Fibroblast of skin of scalp (primary cell): ENCODE results near the gene FBXL13.
"Not testable (repeated sequence)": the region's sequence is repeated elsewhere in the genome, so short reads cannot be mapped to it uniquely, and the experiment has no call there.

Experiments
- DNase-seq: peaks from one replicate; pipeline ENCODE4 v3.0.0-alpha.2; 2013

The FBXL13 gene

DNA sequence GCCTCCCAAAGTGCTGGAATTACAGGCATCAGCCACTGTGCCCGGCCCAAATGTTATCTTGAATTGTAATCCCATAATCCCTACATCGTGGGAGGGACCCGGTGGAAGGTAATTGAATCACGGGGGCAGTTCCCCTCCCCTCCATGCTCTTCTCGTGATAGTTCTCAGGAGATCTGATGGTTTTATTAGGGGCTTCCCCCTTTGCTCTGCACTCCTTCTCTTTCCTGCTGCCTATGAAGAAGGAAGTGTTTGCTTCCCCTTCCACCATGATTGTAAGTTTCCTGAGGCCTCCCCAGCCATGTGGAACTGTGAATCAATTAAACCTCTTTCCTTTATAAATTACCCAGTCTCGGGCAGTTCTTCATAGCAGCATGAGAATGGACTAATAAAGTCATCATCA lies 3.6 kb upstream of the FBXL13 start:
- DNase-seq, result not testable (repeated sequence)

DNA sequence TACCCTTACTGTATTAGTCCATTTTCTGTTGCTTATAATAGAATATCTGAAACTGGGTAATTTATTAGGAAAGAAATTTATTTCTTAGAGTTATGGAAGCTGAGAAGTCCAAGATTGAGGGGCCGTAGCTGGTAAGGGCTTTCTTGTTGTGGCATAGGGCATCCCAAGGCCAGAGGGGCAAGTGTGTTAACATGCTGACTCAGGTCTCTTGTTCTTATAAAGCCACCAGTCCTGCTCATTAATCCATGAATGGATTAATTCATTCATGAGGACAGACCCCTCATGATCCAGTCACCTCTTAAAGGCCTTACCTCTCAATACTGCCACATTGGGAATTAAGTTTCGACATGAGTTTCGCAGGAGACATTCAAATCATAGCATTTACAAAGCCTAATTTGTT lies 2.7 kb upstream of the FBXL13 start:
- DNase-seq, result no peak

DNA sequence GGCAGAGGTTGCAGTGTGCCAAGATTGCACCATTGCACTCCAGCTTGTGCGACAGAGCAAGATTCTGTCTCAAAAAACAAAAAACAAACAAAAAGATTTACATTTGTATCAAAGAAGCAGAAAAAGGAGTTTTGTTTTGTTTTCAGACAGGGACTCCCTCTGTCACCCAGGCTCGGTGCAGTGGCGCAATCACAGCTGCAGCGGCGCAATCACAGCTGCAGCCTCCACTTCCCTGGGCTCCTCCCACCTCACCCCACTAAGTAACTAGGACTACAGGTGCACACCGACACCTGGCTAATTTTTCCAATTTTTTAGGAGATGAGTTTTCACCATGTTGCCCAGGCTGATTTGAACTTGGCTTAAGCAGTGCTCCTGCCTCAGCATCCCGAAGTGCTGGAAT lies 2.2 kb upstream of the FBXL13 start:
- DNase-seq, result no peak

DNA sequence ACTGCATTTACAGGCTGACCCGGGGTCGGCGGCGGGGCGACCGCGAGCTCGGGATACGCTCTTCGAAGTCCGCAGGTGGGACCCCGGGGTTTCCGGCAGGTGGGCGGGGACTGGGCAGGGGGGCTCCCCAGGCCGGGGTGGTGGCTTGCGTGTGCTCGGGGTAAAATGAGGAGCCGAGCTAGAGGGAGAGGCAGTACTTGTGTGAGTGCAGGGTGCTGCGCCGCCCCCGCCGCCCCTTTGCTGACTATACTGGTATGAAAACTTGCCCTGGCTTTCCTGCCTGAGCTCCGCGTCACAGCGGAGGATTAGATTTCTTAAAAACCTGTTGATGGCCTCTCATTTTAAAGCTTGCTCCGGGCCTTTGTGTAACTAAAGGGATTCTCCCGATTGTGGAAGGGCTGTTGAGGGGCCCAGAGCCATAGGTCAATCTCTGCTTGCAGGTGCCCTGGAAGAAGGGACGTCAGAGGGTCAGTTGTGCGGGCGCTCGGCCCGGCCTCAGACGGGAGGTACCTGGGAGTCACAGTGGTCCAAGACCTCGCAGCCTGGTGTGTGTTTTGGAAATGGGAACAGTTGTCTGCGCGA lies 832 bp upstream of the FBXL13 start:
- peak; percentile 20 for DNase-seq

DNA sequence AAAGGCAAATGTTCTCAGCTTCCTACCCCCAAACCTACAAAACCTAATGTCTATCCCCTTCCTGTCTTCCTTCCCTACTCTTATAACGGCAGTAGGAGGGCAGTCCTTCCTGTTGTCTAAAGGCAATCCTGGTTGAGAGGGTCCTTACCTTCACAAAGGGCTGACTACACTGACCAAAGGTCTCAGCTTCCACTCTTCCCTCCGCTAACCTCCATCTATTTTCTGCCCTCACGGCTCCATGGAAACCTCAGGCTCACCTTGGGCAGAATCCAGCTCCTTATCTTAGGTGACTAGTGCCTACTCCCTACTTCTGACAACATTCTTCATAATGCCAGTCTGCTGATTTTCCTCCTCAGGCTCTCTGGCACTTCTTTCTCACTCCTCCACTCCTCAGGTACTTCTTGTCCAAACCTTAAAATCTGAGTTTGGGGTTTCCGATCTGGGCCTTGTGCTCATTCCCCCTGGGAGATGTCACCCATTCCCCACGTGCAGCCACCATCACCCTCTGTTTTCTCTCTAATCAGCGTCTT lies 542 bp downstream of the FBXL13 start:
- no peak for DNase-seq

DNA sequence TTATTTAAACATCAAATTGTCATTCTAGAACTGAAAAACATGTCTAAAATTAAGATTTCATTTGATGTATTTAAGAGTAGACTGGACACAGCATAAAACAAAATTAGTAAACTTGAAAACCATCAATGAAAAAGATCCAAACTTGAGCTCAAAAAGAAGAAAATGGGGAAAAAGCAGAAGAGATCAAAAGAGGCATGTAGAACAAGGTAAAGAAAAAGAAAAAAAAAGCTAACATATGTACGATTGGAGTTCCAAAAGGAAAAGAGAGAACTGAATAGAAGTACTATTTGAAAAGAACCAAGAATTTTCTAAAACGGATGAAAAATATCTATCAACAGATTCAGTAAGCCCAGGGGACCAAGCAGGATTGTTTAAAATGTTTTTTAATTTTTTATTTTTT lies 3.6 kb downstream of the FBXL13 start:
- no peak for DNase-seq

DNA sequence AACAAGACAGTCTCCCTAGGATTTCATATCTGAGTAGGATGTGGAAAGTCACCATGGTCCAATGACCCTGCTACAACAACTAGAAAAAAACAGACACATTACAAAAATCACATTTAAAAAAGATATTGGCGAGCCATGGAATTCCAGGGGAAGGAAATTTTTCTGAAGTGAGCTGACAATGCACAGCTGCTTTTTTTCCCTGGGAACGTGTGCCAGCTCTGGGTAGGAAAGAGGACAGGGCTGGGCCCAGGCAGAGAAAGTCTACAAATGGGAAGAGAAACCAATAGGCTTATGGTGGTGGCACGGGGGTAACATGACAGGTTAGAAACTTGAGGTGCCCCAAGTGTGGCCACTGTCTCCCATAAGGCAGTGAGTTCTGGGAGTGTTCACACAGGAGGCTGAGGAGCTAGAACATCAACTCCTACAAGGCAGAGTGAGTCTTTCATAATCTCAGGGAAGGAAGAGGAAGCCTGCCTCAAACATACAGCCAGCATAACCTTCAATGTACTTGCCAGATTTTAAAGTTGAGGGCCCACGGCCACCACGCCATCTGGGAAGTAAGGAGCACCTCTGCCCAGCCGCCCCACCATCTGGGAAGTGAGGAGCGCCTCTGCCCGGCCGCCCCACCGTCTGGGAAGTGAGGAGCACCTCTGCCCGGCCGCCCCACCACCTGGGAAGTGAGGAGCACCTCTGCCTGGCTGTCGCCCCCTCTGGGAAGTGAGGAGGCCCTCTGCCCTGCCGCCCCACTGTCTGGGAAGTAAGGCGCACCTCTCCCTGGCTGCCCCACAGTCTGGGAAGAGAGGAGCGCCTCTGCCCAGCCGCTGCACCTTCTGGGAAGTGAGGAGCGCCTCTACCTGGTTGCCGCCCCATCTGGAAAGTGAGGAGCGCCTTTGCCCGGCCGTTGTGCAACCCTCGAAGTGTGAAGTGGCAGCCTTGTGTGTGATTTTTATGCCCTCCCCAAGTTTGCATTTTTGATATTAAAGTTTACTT lies 5.9 kb downstream of the FBXL13 start:
- no peak for DNase-seq

DNA sequence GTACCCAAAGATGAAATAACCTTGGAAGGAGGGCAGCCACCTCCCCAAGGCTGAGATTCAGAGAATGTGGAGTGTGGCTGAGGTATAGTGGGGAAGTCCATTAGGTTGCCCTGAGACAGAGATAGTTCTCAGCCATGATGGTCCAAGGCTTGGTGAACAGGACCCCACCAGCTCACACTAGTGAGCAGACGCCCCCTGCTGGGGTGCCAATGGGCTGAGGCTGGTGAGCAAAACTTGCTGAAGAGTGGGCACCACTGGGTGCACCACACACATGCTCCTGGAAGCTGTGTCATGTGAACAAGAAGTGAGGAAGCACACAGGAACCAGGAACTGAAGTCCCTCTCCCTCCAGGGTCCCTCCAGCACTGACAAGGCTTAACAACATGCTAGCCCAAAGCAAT lies 8.9 kb downstream of the FBXL13 start:
- DNase-seq, result peak; percentile 46

DNA sequence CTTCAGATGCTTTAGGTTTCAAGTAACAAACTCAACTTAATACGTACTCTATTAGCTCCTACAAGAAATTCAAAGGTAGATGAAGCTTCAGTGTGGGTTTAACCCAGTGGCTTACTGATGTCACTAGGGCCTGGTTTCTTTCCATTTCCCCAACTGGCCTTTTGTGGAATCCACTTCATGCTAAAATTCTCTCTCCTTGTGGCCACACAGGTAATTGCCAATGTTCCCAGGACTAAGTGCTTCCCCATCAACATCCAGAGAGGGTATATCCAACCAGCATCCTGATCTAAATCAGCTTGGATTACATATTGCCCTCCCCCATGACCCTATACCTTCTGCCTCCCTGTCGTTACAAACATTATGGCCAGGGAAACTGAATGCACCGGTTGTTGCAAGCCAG lies 10.7 kb downstream of the FBXL13 start:
- DNase-seq, result no peak

DNA sequence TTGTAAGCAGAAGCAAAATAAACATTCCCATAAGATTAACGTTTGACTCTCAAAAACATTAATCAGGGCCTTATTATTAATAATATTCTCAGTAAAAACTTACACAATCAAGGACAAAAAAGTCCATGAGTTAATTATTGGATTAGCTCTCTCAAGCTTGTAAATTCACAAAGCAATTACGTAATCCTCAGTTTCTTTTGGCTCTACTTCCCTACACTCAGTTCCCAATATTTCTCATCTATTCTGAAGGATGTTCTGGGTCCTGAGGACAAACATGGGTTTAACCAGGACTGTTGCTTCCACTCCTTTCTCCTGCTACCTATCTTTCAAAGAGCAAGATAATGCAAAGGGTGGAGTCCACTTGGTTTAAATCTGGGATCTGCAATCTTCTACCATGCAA lies 15.1 kb downstream of the FBXL13 start:
- DNase-seq, result no peak

DNA sequence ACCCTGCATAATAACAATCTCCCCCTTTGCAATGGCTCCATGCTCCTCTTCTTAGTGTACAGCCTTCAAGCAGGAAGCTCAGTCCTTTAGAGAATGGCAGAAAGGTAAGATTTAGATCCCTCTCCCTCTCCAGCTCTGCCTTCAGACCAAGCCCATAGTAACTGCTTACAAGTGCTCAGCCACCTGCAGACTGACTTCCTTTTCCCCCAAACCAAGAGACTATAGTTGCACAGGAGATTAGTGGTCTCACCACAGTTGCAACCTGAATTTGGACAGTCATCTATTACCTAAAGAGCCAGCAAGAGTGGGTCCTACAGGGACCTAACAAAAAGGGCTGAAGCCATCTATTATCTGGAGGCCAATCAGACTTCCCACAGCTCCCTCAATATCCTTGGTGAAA lies 16.5 kb downstream of the FBXL13 start:
- DNase-seq, result no peak

DNA sequence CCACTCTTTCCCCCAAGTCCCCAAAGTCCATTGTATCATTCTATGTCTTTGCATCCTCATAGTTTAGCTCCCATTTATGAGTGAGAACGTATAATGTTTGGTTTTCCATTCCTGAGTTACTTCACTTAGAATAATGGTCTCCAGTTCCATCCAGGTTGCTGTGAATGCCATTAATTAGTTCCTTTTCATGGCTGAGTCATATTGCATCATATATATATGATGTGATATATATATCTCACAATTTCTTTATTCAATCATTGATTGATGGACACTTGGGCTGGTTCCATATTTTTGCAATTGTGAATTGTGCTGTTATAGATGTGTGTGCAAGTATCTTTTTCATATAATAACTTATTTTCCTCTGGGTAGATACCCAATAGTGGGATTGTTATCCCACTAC lies 18.6 kb downstream of the FBXL13 start:
- DNase-seq, result not testable (repeated sequence)

DNA sequence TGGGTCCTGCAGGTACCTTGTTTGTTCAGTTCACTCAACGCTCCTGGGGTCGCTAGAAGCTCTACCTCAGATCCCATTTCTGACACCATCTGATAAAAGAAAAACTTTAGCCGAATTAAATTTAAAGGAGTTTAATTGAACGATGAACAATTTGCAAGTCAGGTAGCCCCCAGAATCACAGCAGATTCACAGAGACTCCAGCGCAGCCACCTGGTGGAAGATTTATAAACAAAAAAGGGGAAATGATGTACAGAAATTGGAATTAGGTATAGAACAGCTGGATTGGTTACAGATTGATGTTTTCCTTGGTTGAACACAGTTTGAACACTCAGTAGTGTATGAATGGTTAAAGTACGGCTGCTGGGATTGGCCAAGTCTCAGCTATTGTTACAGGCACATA lies 23.1 kb downstream of the FBXL13 start:
- DNase-seq, result no peak

DNA sequence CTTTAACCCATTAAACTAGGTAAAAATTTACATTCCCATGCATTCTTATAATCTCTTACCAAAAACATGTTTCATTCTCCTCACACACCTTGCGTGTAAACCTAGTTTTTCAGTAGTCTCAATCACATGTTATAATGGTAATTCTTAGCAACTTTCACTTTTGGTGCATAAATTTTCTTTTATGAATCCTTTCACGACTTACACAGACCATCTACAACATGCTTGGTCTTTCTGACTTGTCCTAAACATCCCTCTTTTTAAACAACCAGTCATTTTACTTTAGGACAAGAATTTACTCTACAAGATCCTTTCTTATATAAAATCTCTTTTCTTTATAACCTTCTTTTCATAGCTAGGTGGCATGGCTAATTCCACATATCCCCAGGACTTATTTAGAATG lies 25.8 kb downstream of the FBXL13 start:
- no peak for DNase-seq

DNA sequence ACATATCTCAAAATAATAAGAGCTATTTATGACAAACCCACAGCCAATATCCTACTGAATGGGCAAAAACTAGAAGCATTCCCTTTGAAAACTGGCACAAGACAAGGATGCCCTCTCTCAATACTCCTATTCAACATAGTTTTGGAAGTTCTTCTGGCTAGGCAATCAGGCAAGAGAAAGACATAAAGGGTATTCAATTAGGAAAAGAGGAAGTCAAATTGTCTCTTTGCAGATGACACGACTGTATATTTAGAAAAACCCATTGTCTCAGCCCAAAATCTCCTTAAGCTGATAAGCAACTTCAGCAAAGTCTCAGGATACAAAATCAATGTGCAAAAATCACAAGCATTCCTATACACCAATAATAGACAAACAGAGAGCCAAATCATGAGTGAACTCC lies 32.8 kb downstream of the FBXL13 start:
- DNase-seq, result not testable (repeated sequence)

DNA sequence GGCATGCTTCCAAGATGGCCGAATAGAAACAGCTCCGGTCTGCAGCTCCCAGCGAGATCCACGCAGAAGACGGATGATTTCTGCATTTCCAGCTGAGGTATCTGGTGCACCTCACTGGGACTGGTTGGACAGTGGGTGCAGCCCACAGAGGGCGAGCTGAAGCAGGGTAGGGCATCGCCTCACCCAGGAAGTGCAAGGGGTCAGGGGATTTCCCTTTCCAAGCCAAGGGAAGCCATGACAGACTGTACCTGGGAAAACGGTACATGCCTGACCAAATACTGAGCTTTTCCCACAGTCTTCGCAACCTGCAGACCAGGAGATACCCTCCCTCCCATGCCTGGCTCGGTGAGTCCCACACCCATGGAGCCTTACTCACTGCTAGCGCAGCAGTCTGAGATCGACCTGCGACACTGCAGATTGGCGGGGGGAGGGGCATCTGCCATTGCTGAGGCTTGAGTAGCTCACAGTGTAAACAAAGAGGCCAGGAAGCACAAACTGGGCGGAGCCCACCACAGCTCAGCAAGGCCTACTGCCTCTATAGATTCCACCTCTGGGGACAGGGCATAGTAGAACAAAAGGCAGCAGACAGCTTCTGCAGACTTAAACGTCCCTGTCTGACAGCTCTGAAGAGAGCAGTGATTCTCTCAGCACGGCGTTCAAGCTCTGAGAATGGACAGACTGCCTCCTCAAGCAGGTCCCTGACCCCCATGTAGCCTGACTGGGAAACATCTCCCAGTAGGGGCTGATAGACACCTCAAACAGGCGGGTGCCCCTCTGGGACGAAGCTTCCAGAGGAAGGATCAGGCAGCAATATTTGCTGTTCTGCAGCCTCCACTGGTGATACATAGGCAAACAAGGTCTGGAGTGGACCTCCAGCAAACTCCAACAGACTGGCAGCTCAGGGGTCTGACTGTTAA lies 36.5 kb downstream of the FBXL13 start:
- not testable (repeated sequence) for DNase-seq

DNA sequence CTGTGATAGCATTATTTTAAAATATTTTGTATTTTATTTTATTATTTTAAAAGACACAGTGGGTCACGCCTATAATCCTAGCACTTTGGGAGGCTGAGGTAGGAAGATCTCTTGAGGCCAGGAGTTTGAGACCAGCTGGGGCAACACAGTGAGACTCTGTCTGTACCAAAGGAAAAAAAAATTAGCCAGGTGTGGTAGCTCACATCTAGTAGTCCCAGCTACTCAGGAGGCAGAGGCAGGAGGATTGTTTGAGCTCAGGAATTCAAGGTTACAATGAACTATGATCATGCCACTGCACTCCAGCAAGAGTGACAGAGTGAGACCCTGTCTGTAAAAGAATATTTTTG lies 37.1 kb downstream of the FBXL13 start:
- DNase-seq, result no peak

DNA sequence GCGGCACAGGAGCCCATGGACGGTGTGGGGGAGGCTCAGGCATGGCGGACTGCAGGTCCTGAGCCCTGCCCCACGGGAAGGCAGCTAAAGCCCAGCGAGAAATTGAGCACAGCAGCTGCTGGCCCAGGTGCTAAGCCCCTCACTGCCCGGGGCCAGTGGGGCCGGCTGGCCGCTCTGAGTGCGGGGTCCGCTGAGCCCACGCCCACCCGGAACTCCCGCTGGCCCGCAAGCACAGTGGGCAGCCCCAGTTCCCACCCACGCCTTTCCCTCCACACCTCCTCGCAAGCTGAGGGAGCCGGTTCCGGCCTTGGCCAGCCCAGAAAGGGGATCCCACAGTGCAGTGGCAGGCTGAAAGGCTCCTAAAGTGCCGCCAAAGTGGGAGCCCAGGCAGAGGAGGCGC lies 40.3 kb downstream of the FBXL13 start:
- not testable (repeated sequence) for DNase-seq

DNA sequence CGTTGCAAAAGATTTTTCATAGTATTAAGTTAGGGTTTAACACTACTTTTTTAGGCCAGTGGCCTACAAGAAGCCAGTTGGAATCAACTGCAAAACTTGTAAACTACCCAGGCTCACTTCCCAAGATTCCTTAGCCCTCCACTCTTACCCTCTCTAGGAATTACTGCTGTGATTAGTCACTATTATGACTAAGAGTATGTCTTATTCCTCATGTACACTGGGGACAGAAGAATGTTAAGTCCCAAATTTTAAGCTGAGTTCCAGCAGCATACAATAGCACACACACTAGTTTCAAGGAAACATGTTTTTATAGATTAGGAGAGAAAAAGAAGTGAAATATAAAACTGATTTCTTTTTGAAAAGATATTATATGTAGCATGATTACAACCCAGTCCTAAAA lies 42.8 kb downstream of the FBXL13 start:
- DNase-seq, result peak; percentile 38

DNA sequence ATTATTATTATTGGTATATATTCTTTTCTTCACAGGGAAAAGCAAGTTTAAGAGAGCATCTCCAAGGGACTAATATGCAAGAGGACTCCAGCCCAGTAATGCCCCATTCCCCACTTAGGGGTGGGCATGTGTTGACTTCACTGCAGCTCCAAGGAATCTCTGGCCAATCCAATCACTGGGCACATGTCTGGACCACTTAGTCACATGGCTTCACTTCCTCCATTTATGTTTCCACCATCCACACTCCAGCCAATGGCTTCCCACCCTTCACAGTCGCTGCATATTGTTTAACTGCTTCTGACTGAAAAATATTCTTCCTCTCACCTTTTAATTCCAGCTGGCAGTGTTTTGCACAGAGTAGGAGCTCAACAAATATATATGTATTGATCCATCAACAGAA lies 43.6 kb downstream of the FBXL13 start:
- no peak for DNase-seq

DNA sequence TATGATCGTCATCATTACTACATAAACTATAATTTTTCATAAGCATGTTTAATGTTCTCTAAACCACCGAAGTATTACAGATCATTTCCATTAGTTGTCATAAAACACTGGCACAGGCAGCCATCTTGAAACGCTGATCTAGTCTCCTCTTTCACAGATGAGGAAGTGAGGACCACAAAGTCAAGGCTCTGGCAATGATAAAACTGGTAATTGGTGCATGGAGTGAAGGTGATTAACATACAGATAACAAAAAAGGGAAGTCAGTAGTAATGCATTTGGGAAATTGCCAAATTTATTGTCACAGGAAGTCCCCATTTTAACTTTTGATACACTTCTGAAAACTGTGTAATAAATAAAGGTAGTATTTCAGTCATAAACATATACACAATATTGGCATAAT lies 49.3 kb downstream of the FBXL13 start:
- no peak for DNase-seq

DNA sequence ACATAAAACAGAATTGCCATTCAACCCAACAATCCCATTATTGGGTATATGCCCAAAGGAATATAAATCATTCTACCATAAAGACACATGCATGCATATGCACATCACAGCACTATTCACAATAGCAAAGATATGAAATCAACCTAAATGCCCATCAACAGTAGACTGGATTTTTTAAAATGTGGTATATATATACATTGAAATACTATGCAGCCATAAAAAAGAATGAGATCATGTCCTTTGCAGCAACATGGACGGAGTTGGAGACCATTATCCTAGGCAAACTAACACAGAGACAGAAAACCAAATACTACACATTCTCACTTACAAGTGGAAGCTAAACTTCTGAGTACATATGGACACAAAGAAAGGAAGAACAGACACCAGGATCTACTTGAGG lies 51.0 kb downstream of the FBXL13 start:
- not testable (repeated sequence) for DNase-seq

DNA sequence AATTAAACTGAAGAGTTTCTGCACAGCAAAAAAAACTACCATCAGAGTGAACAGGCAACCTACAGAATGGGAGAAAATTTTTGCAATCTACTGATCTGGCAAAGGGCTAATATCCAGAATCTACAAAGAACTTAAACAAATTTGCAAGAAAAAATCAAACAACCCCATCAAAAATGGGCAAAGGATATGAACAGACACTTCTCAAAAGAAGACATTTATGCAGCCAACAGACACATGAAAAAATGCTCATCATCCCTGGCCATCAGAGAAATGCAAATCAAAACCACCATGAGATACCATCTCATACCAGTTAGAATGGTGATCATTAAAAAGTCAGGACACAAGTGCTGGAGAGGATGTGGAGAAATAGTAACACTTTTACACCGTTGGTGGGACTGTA lies 53.1 kb downstream of the FBXL13 start:
- DNase-seq, result not testable (repeated sequence)
